Vagina (tissue), 2 donors: Measurements from ENCODE around the gene EXD3.

ENCODE experiments used
- CTCF ChIP-seq, 3 experiments: fragments of 450-650 bp in 2 of 3; fragments of 200-600 bp in 1 of 3; sonication (generic) in 1 of 3; IDR thresholded peaks; one replicate each; pipeline ENCODE4 v1.5.1; 2017 to 2019; ENCODE audit warnings: antibody characterized with exemption in 3 of 3, mild to moderate bottlenecking in 2 of 3, moderate library complexity in 2 of 3
- POLR2AphosphoS5 ChIP-seq, 2 donors: sonication (generic); formaldehyde crosslinking; IDR thresholded peaks; one replicate each; pipeline ENCODE4 v1.9.0; 2017; ENCODE audit warnings: antibody characterized with exemption in 2 of 2, mild to moderate bottlenecking in 2 of 2, low read depth in 1 of 2; ENCODE audit not compliant: insufficient read depth in 1 of 2

GRCh38 chr9:137457406-137458193, 34.6 kb upstream of the EXD3 start:
- no peak for TF ChIP-seq CTCF (IDR thresholded peaks at IDR 0.05)
- TF ChIP-seq POLR2AphosphoS5 (IDR thresholded peaks at IDR 0.05; ENCODE audit: insufficient read depth in 1 of 2, low read depth in 1 of 2): no peak
